IgD-negative memory B cell (primary cell): ENCODE measurements around the gene SLC38A3. TPM values are rescaled to one million over a fixed set of nuclear protein-coding genes. Genes with fewer than 3 reads are reported as not detected.
"Not testable (repeated sequence)": the region's sequence is repeated elsewhere in the genome, so short reads cannot be mapped to it uniquely, and the experiment has no call there.

Source experiments
- H3K27ac Mint-ChIP-seq, 3 donors: one replicate each; pipeline ENCODE4 v1.8.0; 2020 to 2022; ENCODE audit warnings: mild to moderate bottlenecking in 3 of 3, mixed read lengths in 3 of 3, moderate library complexity in 1 of 3
- H3K27me3 Mint-ChIP-seq: one replicate; pipeline ENCODE4 v1.8.0; 2021; ENCODE audit warnings: mixed read lengths
- H3K36me3 Mint-ChIP-seq: one replicate; pipeline ENCODE4 v1.8.0; 2020; ENCODE audit warnings: mild to moderate bottlenecking, mixed read lengths
- H3K4me1 Mint-ChIP-seq, 3 donors: one replicate each; pipeline ENCODE4 v1.8.0; 2020 to 2022; ENCODE audit warnings: mixed read lengths in 3 of 3, mild to moderate bottlenecking in 1 of 3
- H3K4me3 Mint-ChIP-seq, 4 donors: one replicate each; pipeline ENCODE4 v1.8.0; 2020 to 2022; ENCODE audit warnings: mild to moderate bottlenecking in 4 of 4, mixed read lengths in 4 of 4, moderate library complexity in 3 of 4
- H3K9me3 Mint-ChIP-seq, 3 donors: one replicate each; pipeline ENCODE4 v1.8.0; 2020 to 2021; ENCODE audit warnings: mixed read lengths in 3 of 3, mild to moderate bottlenecking in 1 of 3
- polyA plus RNA-seq: library from polyadenylated mRNA; unstranded; fragments of 300-500 nt; fragmentation: Illumina TruSeq; gene quantifications from one replicate; pipeline ENCODE4 v1.2.3, GENCODE V29; 2021

The SLC38A3 gene
- polyA plus RNA-seq, 1 donor from 2014 or later = not detected

DNA sequence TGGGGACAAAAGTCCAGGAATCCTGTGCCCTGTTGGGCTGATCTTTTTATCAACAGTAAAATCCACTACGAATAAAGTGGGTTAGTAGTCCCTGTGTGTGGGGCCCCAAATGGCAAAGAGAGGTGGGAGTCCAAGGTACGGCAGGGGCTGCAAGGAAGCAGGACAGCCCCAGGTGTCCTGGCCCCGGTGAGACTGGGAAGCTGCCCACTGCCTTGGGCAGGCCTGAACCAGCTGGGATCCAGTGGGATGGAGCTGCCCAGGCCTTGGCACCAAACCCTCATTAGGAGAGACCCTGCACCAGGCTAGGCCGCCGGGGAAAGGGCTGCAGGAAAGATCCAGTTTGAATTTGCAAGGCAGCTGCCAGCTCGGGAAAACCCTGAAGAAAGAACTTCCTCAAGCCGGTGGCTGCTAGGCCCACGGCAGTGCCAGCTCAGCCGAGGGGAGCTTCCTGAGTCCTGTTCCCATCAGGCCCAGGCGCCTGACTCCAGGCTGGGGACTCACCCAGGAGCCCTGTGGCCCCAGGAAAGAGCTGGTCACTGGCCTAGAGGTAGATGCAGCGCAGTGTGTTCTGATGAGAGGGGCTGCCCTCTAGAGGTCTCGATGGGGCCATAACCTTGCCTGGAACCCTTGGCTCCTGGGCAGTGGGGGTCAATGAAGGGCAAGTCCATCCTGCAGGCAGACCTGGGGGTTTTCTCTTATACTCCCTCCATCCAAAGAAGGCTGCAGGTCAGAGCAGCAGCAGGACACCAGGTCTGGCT lies 16.5 kb downstream of the SLC38A3 start:
- Mint-ChIP-seq H3K27me3 (peaks cover 2% of the 10 kb centered on the region), H3K4me3 (no peak overlapping the region), H3K4me1 (peaks cover 3 to 5% (median 4%) of the 10 kb centered on the region in 3 donors), H3K27ac (no peak overlapping the region), H3K36me3 (no peaks in the 10 kb centered on the region), H3K9me3 (no peaks in the 10 kb centered on the region)

DNA sequence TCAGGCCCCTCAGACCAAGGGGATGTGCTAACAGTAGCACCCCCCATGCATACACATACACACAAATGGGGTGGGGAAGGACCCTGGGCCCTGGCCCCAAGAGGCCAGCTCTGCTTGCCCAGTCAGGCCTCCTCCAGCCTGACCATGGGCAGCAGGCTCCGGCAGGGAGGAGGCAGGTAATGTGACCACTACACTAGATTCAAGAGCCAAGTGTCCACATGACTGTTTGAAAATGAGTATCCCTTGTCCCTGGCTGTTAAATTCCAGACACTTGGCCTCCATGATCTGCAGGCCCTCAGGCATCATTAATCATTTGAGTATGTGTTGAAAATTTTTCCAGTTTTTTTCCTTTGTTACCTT lies 17.1 kb downstream of the SLC38A3 start:
- Mint-ChIP-seq H3K27ac (no peak overlapping the region), H3K27me3 (peaks cover 2% of the 10 kb centered on the region)

DNA sequence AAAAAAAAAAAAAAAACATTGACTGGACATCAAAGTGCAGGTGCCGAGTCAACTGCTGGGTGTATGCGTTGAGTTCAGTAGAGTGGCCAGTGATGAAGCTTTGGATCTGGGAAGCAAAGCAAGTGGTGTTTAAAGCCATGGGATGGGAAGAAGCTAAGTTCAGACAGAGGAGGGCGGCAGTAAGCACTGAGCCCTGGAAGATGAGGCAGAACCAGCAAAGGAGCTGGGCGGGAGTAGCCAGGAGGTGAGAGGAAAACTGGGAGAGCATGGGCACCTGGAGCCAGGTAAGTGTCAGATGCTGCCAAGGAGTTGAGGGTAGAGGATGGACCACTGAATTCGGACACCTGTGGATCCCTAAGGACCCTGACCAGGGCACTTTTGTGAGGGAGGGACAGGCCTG lies 19.6 kb downstream of the SLC38A3 start:
- Mint-ChIP-seq H3K9me3 (no peaks in the 10 kb centered on the region), H3K27ac (peak overlapping the region; percentile 4 to 36 (median 34)), H3K4me1 (peaks cover 5 to 19% (median 18%) of the 10 kb centered on the region in 3 donors), H3K27me3 (peaks cover 2% of the 10 kb centered on the region), H3K4me3 (peak overlapping the region in 3 of 4 donors; percentile 52 to 84 (median 61)), H3K36me3 (no peaks in the 10 kb centered on the region)

More for the DNA sequence above, 17.1 kb downstream of the SLC38A3 start:
- Mint-ChIP-seq H3K4me1 (peaks cover 5 to 8% (median 6%) of the 10 kb centered on the region in 3 donors), H3K4me3 (no peak overlapping the region), H3K9me3 (no peaks in the 10 kb centered on the region), H3K36me3 (no peaks in the 10 kb centered on the region)

DNA sequence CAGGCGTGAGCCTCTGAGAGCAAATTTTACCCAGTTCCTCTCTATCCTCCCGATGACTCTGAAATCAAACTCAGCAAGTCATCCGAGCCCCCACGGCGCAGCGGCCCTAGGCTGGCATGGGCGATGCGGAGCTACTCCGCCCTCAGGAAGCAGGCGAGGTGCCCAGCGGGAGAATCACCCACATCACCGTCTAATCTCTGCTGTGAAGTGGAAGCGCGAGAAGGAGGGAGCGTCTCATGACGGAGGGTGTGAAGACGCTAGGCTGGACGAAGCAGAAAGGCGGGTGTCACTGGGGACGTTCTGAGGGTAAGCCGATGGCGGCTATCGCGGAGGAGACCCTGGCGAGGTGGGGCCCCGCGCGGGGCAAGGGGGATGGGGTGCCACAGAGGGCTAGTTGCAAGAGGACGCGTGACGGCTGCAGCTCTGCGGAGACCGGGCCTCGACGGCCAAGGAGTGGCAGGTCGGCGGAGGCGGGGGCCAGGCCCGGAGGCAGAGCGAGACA lies 21.9 kb downstream of the SLC38A3 start:
- peaks cover 2% of the 10 kb centered on the region for H3K27me3 Mint-ChIP-seq
- peak overlapping the region; percentile 84 to 99 (median 94) for H3K4me3 Mint-ChIP-seq
- peak overlapping the region; percentile 70 to 94 (median 86) for H3K27ac Mint-ChIP-seq
- no peaks in the 10 kb centered on the region for H3K9me3 Mint-ChIP-seq
- peaks cover 17 to 30% (median 30%) of the 10 kb centered on the region in 3 donors for H3K4me1 Mint-ChIP-seq
- no peaks in the 10 kb centered on the region for H3K36me3 Mint-ChIP-seq

DNA sequence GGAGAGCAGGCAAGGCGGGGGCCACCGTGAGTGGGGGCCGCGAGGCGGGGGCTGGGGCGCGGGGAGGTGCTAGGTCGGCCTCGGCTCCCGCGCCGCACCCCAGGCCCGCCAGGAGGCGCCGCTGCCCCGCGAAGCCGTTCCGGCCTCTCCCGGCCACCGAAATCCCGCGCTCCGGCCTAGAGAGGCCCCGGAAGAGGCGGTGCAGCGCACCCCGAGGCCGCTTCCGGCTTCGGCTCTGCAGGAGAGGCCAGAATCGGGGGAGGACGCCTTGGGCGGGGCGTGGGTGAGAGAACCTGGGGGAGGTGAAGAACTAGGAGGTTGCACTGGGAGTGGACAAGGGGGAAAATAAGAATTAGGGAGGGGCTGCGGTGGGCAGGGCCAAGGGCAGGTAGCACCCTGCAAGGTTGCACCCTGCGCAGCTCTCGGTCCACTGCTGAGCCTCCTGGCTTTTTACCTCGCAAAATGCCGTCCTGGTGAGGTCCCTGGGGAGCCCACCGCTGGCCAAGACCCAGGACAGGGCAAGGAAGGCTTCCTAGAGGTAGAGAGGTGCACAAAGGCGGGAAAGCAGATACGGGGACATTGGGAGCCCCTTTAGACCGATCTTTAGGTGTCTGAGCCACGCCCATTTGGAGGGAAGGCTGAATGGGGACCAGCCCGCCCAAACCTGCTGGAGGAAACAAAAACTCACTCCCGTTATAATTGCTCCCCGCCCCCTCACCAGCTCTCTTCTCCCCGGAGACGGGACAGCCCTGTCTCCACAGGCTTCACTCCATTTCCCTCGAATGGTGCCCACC lies 22.5 kb downstream of the SLC38A3 start:
- Mint-ChIP-seq H3K4me1 (peaks cover 17 to 30% (median 30%) of the 10 kb centered on the region in 3 donors), H3K36me3 (no peaks in the 10 kb centered on the region), H3K27me3 (peaks cover 2% of the 10 kb centered on the region), H3K9me3 (no peaks in the 10 kb centered on the region), H3K4me3 (peak overlapping the region; percentile 84 to 99 (median 94)), H3K27ac (peak overlapping the region; percentile 70 to 94 (median 86))

DNA sequence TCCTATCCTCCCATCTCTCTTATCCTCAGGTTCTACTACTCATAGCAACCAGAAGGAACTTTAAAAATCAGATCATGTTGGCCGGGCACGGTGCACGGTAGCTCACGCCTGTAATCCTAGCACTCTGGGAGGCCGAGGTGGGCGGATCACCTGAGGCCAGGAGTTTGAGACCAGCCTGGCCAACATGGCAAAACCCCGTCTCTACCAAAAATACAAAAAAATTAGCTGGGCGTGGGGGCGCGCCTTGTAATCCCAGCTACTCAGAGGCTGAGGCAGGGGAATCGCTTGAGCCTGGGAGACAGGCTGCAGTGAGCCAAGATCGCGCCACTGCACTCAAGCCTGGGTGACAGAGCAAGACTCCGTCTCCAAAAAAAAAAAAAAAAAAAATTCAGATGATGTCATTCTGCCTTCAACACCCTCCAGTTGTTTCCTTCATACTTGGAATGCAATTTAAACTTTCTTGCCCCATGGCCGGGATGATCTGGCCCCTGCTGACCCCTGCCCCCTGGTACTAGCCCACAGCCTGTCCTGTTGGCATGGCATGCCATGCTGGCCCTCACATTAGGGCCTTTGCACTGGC lies 23.2 kb downstream of the SLC38A3 start:
- not testable (repeated sequence) for H3K9me3 Mint-ChIP-seq, H3K27me3 Mint-ChIP-seq, H3K36me3 Mint-ChIP-seq
- Mint-ChIP-seq H3K4me3 (peak overlapping the region; percentile 84 to 99 (median 94)), H3K27ac (peak overlapping the region; percentile 70 to 94 (median 86)), H3K4me1 (peaks cover 17 to 30% (median 30%) of the 10 kb centered on the region in 3 donors)

DNA sequence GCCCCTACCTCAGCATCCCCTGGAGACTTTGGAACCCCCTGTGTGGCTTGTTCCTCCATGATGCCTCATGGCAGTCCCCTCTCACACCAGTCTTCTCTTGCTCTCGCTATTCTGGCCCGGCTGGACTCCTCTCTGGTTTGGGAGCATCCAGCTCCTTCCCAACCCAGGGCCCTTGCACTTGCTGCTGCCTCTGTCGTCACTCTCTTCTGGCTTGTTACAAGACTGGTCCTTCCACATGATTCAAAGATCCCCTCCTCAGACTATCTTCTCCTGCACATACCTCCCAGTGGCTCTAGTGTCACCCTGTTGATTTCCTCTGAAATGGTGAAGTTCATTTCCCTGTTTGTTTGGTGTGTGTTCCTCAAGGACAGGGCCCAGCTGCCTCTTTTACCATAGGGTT lies 24.4 kb downstream of the SLC38A3 start:
- Mint-ChIP-seq H3K27me3 (no peaks in the 10 kb centered on the region), H3K27ac (peak overlapping the region in 2 of 3 donors; percentile 11 to 70), H3K36me3 (no peaks in the 10 kb centered on the region), H3K4me1 (peaks cover 17 to 34% (median 32%) of the 10 kb centered on the region in 3 donors), H3K9me3 (no peaks in the 10 kb centered on the region), H3K4me3 (peak overlapping the region in 2 of 4 donors; percentile 29 to 42)

DNA sequence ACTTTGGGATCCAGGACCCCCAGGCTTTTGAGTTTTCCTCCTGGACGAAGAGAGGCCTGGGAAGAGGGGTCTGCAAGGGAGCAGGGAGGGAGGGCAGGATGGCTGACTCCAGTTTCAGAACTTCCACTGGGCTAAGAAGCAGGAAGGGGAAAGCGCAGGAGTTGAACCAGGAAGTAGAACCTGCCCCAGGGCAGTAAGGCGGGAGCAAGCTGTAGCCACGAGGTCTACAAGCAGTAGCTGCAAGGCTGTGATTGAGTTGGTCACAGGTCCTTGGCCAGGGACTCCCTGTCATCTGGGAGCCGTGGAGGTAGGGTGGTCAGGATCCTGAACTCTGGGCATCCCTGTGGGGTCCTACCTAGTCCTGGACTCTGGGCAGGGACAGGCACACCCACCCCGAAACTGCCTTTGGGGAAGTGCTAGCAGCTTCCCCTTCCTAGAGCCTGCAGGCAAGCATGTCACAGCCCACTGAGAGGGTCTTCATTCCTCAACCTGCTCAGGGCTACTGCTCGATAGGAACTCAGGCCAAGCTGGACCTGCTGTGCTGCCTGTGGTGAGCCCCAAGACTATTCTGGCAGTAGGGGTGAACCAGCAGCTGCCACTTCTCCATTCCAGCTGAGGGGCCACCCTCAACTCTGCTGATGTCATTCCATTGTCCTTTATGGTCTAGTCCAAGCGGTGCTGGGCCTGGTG lies 25.2 kb downstream of the SLC38A3 start:
- H3K27ac Mint-ChIP-seq = peak overlapping the region in 1 of 3 donors; percentile 62
- peaks cover 17 to 38% (median 34%) of the 10 kb centered on the region in 3 donors for H3K4me1 Mint-ChIP-seq
- H3K4me3 Mint-ChIP-seq = peak overlapping the region in 3 of 4 donors; percentile 17 to 55 (median 42)
- no peaks in the 10 kb centered on the region for H3K9me3 Mint-ChIP-seq
- H3K36me3 Mint-ChIP-seq = no peaks in the 10 kb centered on the region
- H3K27me3 Mint-ChIP-seq = no peaks in the 10 kb centered on the region

DNA sequence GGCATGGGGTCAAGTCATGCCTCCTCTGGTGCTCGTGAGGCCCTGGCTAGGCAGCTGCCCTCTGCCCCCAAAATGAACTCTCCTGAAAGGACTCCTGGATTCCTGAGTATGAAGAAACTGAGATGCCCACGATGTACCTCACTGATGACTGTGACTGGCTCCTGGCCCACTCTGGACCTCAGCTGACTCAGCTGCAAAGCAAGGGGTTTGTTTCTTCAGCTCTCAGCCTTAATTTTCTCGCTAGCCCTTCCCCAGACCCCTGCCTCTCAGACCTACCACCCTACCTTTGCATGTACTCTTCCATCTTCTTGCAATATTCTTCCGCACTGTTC lies 25.7 kb downstream of the SLC38A3 start:
- no peaks in the 10 kb centered on the region for H3K9me3 Mint-ChIP-seq
- H3K4me3 Mint-ChIP-seq = peak overlapping the region; percentile 12 to 83 (median 62)
- H3K36me3 Mint-ChIP-seq = no peaks in the 10 kb centered on the region
- H3K4me1 Mint-ChIP-seq = peaks cover 21 to 41% (median 37%) of the 10 kb centered on the region in 3 donors
- H3K27me3 Mint-ChIP-seq = no peaks in the 10 kb centered on the region
- peak overlapping the region in 1 of 3 donors; percentile 62 for H3K27ac Mint-ChIP-seq

DNA sequence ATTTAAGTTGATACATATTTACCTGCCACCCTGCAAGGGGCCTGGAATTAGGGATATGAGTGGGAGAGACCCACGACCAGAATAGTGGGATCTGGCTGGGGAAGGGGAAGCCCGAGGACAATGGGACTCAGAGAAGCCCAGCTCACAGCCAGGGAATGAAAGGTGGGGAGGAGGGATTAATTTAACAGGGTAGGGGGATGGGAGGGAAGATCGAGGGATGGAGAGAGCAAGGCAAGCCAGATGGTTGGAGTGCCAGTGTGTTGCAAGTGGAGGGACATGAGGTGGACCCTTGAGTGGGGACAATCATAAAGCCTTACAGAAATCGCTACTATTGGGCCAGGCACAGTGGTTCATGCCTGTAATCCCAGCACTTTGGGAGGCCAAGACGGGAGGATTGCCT lies 26.5 kb downstream of the SLC38A3 start:
- Mint-ChIP-seq H3K4me1 (peaks cover 19 to 36% (median 34%) of the 10 kb centered on the region in 3 donors), H3K36me3 (no peaks in the 10 kb centered on the region), H3K27me3 (no peaks in the 10 kb centered on the region), H3K9me3 (no peaks in the 10 kb centered on the region), H3K4me3 (no peak overlapping the region), H3K27ac (no peak overlapping the region)

DNA sequence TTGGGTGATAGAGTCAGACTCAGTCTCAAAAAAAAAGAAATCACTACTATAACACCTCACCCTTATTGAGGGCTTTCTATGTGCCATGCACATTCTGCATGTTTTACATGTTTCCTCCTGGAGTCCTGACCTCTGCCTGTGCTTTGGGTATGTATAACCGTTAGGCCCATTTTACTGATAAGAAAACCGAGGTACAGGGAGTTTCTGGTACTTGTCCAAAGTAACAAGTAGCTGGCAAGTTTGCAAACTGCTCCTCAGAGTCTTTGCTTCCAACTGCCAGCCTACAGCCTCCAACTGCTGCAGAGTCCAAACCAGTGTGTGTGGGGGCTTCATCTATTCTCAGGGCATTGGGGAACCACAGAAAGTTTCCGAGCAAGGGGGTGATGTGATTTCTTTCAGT lies 27.2 kb downstream of the SLC38A3 start:
- Mint-ChIP-seq H3K9me3 (no peaks in the 10 kb centered on the region), H3K4me3 (peak overlapping the region in 1 of 4 donors; percentile 86), H3K27ac (no peak overlapping the region), H3K4me1 (peaks cover 20 to 33% (median 31%) of the 10 kb centered on the region in 3 donors), H3K36me3 (no peaks in the 10 kb centered on the region), H3K27me3 (no peaks in the 10 kb centered on the region)

DNA sequence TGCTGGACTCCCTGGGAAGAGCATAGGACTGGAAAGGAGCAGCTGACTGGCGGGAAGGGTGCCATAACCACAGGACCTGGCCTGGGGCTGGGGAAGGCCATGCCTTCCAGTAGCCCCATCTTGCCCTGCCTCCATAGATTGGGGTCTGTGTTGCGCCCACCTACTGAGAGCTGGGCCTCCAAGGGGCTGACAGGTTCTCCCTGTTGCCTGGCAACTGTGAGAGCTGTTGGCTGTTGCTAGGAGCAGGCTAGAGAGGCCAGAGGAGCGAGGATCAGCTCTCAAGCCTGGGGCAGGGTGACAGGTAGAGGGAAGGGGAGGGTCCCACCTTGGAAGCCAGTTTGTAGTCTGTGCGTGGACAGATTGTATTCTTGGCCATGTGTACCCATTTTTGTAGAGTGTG lies 28.1 kb downstream of the SLC38A3 start:
- Mint-ChIP-seq H3K4me3 (peak overlapping the region in 3 of 4 donors; percentile 48 to 86 (median 55)), H3K27me3 (no peaks in the 10 kb centered on the region), H3K27ac (peak overlapping the region in 1 of 3 donors; percentile 85), H3K9me3 (no peaks in the 10 kb centered on the region), H3K36me3 (no peaks in the 10 kb centered on the region), H3K4me1 (peaks cover 28 to 31% (median 29%) of the 10 kb centered on the region in 3 donors)

DNA sequence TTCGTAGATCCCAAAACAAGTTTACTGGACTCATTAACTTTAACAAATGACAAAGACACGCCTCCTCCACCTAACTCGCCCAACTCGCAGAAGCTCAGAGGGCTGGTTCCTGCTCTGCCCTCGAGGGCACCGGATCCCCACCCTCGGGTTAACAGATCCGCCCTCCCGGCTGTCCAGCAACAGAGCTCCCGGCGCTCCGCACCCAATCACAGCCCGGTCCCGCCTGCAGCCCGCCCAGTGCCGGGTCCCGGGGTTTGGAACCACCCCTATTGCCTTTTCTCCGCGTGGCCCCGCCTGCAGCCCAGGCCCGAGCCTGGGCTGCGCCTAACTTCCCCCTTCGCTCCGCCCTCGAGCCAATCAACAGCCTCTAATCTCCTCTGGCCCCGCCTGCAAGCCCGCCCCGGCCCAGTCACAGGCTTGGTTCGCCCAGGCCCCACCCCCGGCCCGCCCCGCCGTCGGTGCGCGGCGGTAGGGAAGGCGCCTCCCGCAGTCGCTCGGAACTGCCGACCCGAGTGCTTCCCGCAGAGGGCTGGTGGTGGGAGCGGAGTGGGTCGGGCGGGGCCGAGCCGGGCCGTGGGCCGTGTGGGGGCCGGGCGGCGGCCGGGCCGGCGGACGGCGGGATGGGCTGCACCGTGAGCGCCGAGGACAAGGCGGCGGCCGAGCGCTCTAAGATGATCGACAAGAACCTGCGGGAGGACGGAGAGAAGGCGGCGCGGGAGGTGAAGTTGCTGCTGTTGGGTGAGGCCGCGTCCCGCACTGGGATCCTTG lies 30.8 kb downstream of the SLC38A3 start, which contains the start of gene GNAI2:
Gene GNAI2, plus strand, starts transcription at position 489 of the 768 bp plus-strand sequence. Its CDS starts 132 bp downstream, at position 621.
- Mint-ChIP-seq H3K27me3 (no peaks in the 10 kb centered on the region), H3K9me3 (no peaks in the 10 kb centered on the region), H3K36me3 (no peaks in the 10 kb centered on the region)

More for the DNA sequence above, 30.8 kb downstream of the SLC38A3 start, which contains the start of gene GNAI2:
- Mint-ChIP-seq H3K27ac (peak within 1 kb of the TSS; percentile 95 to 96 (median 95)), H3K4me3 (peak within 1 kb of the TSS; percentile 96 to 98 (median 97)), H3K4me1 (peaks cover 26 to 27% (median 27%) of the 10 kb centered on the region in 3 donors)
